ENCODE measurements around the gene EVX1. TPM values are rescaled to one million over a fixed set of nuclear protein-coding genes. Genes with fewer than 3 reads are reported as not detected.

The EVX1 gene
- total RNA-seq, 1 experiment from 2014 or later: not detected

- H3K9ac ChIP-seq (ENCODE audit: extremely low read depth, insufficient read length, low read length): no peak overlapping the region
- H4K8ac ChIP-seq (replicated peaks; ENCODE audit: insufficient read length, low read depth, low read length): no peak overlapping the region
- no peak overlapping the region for H4K5ac ChIP-seq (ENCODE audit: insufficient read length, low read depth, low read length)
- peaks cover 3% of the 10 kb centered on the region for H3K23me2 ChIP-seq (ENCODE audit: insufficient read length, low read depth, low read length, poor library complexity, severe bottlenecking)
- no peak overlapping the region for H3K18ac ChIP-seq (ENCODE audit: insufficient read length, low read depth, low read length)
- H2BK120ac ChIP-seq (ENCODE audit: low read depth, low read length, poor library complexity, severe bottlenecking): no peak overlapping the region
- H4K20me1 ChIP-seq (ENCODE audit: control insufficient read depth, insufficient read depth, insufficient read length): peaks cover 3% of the 10 kb centered on the region
- no peak overlapping the region for H2BK12ac ChIP-seq (ENCODE audit: insufficient read length, low read depth, low read length)
- H3K4ac ChIP-seq (ENCODE audit: low read depth, low read length): no peak overlapping the region
- H3K79me2 ChIP-seq (ENCODE audit: insufficient read depth, low read length): no peaks in the 10 kb centered on the region
- no peak overlapping the region for H3K56ac ChIP-seq (ENCODE audit: insufficient read length, low read depth, low read length)
- no peak overlapping the region for H3K27ac ChIP-seq (ENCODE audit: insufficient read length, low read depth, low read length)
- no peak overlapping the region for H4K91ac ChIP-seq (ENCODE audit: insufficient read length, low read depth, low read length)
- H3K4me1 ChIP-seq (ENCODE audit: insufficient read depth, low read length): no peaks in the 10 kb centered on the region
- H3K9me3 Mint-ChIP-seq: peaks cover 4 to 16% of the 10 kb centered on the region in 2 experiments; a peak in 2 of 5 replicates
- peak overlapping the region; percentile 41 for H3K4me2 ChIP-seq (ENCODE audit: insufficient read depth, insufficient read length, low read length)
- H3K27ac Mint-ChIP-seq: no peak overlapping the region
- H3K27me3 Mint-ChIP-seq (ENCODE audit: low read depth): peaks cover 100% of the 10 kb centered on the region
- 0 out of 3 replicates have a peak, but pooled peaks have one; percentile 28 for TF ChIP-seq CTCF (conservative IDR thresholded peaks at IDR 0.05)
- no CpG with 5 or more reads among the region's 90 CpGs for whole genome bisulfite sequencing (ENCODE audit: extremely low coverage, insufficient read length, low lambda C conversion rate)
- no peak overlapping the region for H3T11ph ChIP-seq (ENCODE audit: low read length)
- no peak overlapping the region for H2BK5ac ChIP-seq (ENCODE audit: insufficient read length, low read length)
- H2AK5ac ChIP-seq (ENCODE audit: insufficient read length, low read length): no peak overlapping the region
- DNase-seq: peak; percentile 73
- H3K27me3 ChIP-seq (ENCODE audit: insufficient read depth, low read length): peaks cover 100% of the 10 kb centered on the region
- H3K36me3 Mint-ChIP-seq (ENCODE audit: insufficient read depth in 1 of 3, low read depth in 3 of 3): 0 out of 7 replicates have a peak, but pooled peaks cover 0 to 1% (median 0%) of the 10 kb centered on the region in 3 experiments
- no peak overlapping the region for H2AFZ ChIP-seq (ENCODE audit: low read length)
- peak overlapping the region; percentile 10 to 68; a peak in 4 of 5 replicates for H3K4me3 Mint-ChIP-seq
- H2BK15ac ChIP-seq (ENCODE audit: low read depth, low read length): no peak overlapping the region
- no peak overlapping the region for H3K23ac ChIP-seq (ENCODE audit: insufficient read length, low read depth, low read length)
- no peak overlapping the region for H3K14ac ChIP-seq (ENCODE audit: insufficient read depth, low read length)
- peaks cover 25 to 56% of the 10 kb centered on the region in 2 experiments for H3K4me1 Mint-ChIP-seq
- H3K79me1 ChIP-seq (ENCODE audit: insufficient read depth, low read depth, low read length, poor library complexity, severe bottlenecking): no peaks in the 10 kb centered on the region
- no peaks in the 10 kb centered on the region for H3K9me3 ChIP-seq (ENCODE audit: control insufficient read depth, low read depth, low read length)
- no peak overlapping the region for H2BK20ac ChIP-seq (ENCODE audit: low read depth, low read length, poor library complexity, severe bottlenecking)
These were observed 3.4 kb downstream of the EVX1 start for GRCh38 chr7:27245798-27246691.
